ENCODE measurements around the gene PMEPA1. TPM values are rescaled to one million over a fixed set of nuclear protein-coding genes. Genes with fewer than 3 reads are reported as not detected.

PMEPA1 gene
- total RNA-seq, 1 experiment from 2014 or later: 89.8 TPM

DNA sequence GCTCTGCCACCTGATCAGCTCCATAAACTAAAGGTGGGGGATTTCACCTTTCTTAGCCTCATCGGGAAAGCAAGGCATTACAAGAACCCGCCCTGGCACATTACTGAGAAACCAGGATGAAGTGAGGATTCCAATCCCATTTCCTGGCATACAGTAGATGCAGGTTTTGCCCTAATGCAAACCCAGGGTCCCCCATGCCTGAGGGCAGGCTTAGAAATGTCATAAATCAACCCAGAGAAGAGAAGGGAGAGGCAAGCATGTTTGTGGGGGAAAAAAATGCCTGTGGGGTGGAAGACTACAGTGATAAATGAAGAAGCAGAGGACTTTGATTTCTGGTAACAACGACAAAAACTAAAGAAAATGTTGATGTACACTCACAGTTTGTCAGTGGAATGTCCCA is 18.0 kb upstream of the PMEPA1 start:
- TF ChIP-seq TCF7L2 (IDR thresholded peaks at IDR 0.05; ENCODE audit: low read depth, low read length) (no peak), SIN3A (IDR thresholded peaks at IDR 0.05; ENCODE audit: borderline replicate concordance, insufficient read depth, low read depth, low read length) (no peak)
- H3K27me3 ChIP-seq (ENCODE audit: control insufficient read depth, insufficient read depth, low read length): no peaks in the 10 kb centered on the region
- intact Hi-C loops (cut with micrococcal nuclease; ENCODE audit: unreplicated experiment) (no loop called here), in situ Hi-C loops (cut with HindIII; ENCODE audit: low pct_unique_long_range_greater_than_20kb, low sequenced_read_pairs) (no loop called here)
- DNase-seq (ENCODE audit: low read depth, low spot score) (no peak), ATAC-seq (no peak)
- no peaks in the 10 kb centered on the region for H3K9me3 ChIP-seq (ENCODE audit: control insufficient read depth, insufficient read depth, low read depth, low read length)
- H3K4me1 ChIP-seq (ENCODE audit: control insufficient read depth, insufficient read depth, low read length): no peaks in the 10 kb centered on the region
- H3K4me3 ChIP-seq (ENCODE audit: low read depth in 2 of 2, low read length in 2 of 2): no peak overlapping the region
- ChIA-PET CTCF (no interaction called here), POLR2A (no interaction called here)
- H3K27ac ChIP-seq (ENCODE audit: low read length): no peak overlapping the region
- no peaks in the 10 kb centered on the region for H3K36me3 ChIP-seq (ENCODE audit: control insufficient read depth, insufficient read depth, low read length)
- no TSS peak for BruUV-seq (replicated peaks)

DNA sequence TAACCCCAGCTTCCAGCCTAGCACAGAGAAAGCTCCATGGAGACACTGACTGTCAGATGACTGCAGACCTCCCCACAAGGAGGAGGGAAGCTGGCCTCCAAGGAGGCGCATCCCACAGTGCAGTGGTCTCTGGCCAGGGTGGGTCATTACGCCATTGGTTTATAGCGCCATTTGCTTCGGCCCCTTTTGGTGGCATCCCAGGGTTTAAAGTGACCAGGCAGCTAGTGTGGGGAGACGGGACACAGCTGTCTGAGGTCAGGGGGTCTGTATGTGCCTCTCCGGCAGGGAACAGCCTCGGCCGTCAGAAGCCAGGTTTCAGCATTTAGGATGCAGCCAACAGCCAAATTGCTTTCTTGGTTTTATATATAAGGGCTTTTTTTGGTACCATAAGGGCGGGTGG is 15.8 kb upstream of the PMEPA1 start:
- H3K4me3 ChIP-seq (ENCODE audit: low read depth in 2 of 2, low read length in 2 of 2): no peak overlapping the region
- no peaks in the 10 kb centered on the region for H3K9me3 ChIP-seq (ENCODE audit: control insufficient read depth, insufficient read depth, low read depth, low read length)
- H3K27me3 ChIP-seq (ENCODE audit: control insufficient read depth, insufficient read depth, low read length): no peaks in the 10 kb centered on the region
- ChIA-PET CTCF (no interaction called here), POLR2A (no interaction called here)
- no peak for TF ChIP-seq POLR2AphosphoS5 (IDR thresholded peaks at IDR 0.05; ENCODE audit: low read depth, low read length)
- TF ChIP-seq, protein P1, sequence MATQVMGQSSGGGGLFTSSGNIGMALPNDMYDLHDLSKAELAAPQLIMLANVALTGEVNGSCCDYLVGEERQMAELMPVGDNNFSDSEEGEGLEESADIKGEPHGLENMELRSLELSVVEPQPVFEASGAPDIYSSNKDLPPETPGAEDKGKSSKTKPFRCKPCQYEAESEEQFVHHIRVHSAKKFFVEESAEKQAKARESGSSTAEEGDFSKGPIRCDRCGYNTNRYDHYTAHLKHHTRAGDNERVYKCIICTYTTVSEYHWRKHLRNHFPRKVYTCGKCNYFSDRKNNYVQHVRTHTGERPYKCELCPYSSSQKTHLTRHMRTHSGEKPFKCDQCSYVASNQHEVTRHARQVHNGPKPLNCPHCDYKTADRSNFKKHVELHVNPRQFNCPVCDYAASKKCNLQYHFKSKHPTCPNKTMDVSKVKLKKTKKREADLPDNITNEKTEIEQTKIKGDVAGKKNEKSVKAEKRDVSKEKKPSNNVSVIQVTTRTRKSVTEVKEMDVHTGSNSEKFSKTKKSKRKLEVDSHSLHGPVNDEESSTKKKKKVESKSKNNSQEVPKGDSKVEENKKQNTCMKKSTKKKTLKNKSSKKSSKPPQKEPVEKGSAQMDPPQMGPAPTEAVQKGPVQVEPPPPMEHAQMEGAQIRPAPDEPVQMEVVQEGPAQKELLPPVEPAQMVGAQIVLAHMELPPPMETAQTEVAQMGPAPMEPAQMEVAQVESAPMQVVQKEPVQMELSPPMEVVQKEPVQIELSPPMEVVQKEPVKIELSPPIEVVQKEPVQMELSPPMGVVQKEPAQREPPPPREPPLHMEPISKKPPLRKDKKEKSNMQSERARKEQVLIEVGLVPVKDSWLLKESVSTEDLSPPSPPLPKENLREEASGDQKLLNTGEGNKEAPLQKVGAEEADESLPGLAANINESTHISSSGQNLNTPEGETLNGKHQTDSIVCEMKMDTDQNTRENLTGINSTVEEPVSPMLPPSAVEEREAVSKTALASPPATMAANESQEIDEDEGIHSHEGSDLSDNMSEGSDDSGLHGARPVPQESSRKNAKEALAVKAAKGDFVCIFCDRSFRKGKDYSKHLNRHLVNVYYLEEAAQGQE (IDR thresholded peaks at IDR 0.05; ENCODE audit: insufficient read depth in 1 of 2, low read depth in 2 of 2, low read length in 1 of 2): no peak
- TF ChIP-seq, protein P2, sequence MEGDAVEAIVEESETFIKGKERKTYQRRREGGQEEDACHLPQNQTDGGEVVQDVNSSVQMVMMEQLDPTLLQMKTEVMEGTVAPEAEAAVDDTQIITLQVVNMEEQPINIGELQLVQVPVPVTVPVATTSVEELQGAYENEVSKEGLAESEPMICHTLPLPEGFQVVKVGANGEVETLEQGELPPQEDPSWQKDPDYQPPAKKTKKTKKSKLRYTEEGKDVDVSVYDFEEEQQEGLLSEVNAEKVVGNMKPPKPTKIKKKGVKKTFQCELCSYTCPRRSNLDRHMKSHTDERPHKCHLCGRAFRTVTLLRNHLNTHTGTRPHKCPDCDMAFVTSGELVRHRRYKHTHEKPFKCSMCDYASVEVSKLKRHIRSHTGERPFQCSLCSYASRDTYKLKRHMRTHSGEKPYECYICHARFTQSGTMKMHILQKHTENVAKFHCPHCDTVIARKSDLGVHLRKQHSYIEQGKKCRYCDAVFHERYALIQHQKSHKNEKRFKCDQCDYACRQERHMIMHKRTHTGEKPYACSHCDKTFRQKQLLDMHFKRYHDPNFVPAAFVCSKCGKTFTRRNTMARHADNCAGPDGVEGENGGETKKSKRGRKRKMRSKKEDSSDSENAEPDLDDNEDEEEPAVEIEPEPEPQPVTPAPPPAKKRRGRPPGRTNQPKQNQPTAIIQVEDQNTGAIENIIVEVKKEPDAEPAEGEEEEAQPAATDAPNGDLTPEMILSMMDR (IDR thresholded peaks at IDR 0.05): no peak
- TF ChIP-seq SIN3A (IDR thresholded peaks at IDR 0.05; ENCODE audit: borderline replicate concordance, insufficient read depth, low read depth, low read length): no peak
- TF ChIP-seq TCF7L2 (IDR thresholded peaks at IDR 0.05; ENCODE audit: low read depth, low read length): no peak
- H3K36me3 ChIP-seq (ENCODE audit: control insufficient read depth, insufficient read depth, low read length): no peaks in the 10 kb centered on the region
- H3K27ac ChIP-seq (ENCODE audit: low read length): no peak overlapping the region
- no peaks in the 10 kb centered on the region for H3K4me1 ChIP-seq (ENCODE audit: control insufficient read depth, insufficient read depth, low read length)
- DNase-seq (ENCODE audit: low read depth, low spot score) (no peak), ATAC-seq (no peak)
- in situ Hi-C loops (cut with HindIII; ENCODE audit: low pct_unique_long_range_greater_than_20kb, low sequenced_read_pairs) (no loop called here), intact Hi-C loops (cut with micrococcal nuclease; ENCODE audit: unreplicated experiment) (no loop called here)
- no TSS peak for BruUV-seq (replicated peaks)

DNA sequence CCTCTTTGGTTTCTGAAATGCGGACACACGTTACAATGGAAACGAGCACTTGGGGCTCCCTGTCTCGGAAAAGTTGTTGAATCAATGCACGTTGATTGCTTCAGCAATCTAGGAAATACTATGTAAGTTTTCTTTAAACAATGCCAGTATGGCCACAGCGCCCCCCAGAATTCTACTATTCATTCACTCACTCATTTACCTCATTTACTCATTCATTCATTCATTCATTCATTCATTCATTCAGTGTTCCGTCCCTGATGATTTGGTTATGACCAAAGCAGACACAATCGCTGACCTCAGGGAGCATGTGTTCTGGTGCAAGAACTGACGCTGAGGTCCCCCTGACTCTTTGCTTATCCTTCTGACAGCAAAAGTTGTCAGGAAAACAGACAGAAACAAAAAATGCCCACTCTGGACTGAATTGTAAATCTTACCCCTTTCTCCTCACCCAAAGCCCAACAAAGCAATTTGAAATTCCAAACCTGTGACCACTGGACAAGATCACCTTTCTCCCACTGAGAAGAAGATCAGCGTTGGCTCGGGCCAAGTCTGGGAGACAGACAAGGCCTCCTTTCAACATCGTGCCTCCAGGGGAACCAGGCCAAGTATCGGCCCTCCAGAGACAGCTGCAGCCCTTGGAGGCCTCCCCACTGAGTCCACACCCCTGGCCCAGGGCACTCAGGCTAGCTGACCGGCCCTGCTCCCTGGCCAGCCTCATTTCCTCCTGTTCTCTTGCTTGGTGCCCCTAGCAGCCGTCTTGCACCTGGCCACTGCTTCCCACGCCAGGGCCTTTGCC is 15.0 kb upstream of the PMEPA1 start:
- CTCF ChIA-PET: no interaction called here
- intact Hi-C loops (cut with micrococcal nuclease; ENCODE audit: unreplicated experiment): no loop called here

More for the DNA sequence above, 15.0 kb upstream of the PMEPA1 start:
- BruUV-seq (replicated peaks): no TSS peak
- POLR2A ChIA-PET: no interaction called here
- DNase-seq (ENCODE audit: low read depth, low spot score) (no peak), ATAC-seq (no peak)
- H3K27me3 ChIP-seq (ENCODE audit: control insufficient read depth, insufficient read depth, low read length): no peaks in the 10 kb centered on the region
- no peaks in the 10 kb centered on the region for H3K9me3 ChIP-seq (ENCODE audit: control insufficient read depth, insufficient read depth, low read depth, low read length)
- no peaks in the 10 kb centered on the region for H3K36me3 ChIP-seq (ENCODE audit: control insufficient read depth, insufficient read depth, low read length)
- TF ChIP-seq POLR2AphosphoS5 (IDR thresholded peaks at IDR 0.05; ENCODE audit: low read depth, low read length): no peak
- TF ChIP-seq SIN3A (IDR thresholded peaks at IDR 0.05; ENCODE audit: borderline replicate concordance, insufficient read depth, low read depth, low read length): no peak
- no peak for TF ChIP-seq TCF7L2 (IDR thresholded peaks at IDR 0.05; ENCODE audit: low read depth, low read length)
- TF ChIP-seq, protein P1 (IDR thresholded peaks at IDR 0.05; ENCODE audit: insufficient read depth in 1 of 2, low read depth in 2 of 2, low read length in 1 of 2): no peak
- TF ChIP-seq, protein P2 (IDR thresholded peaks at IDR 0.05): no peak
- 0 out of 2 replicates have a peak, but pooled peaks cover 1% of the 10 kb centered on the region for H3K4me1 ChIP-seq (ENCODE audit: control insufficient read depth, insufficient read depth, low read length)
- in situ Hi-C loops (cut with HindIII; ENCODE audit: low pct_unique_long_range_greater_than_20kb, low sequenced_read_pairs): no loop called here
- no peak overlapping the region for H3K27ac ChIP-seq (ENCODE audit: low read length)
- no peak overlapping the region for H3K4me3 ChIP-seq (ENCODE audit: low read depth in 2 of 2, low read length in 2 of 2)
